ENCODE measurements around the gene ADGRE3. TPM values are rescaled to one million over a fixed set of nuclear protein-coding genes. Genes with fewer than 3 reads are reported as not detected.
A peak's percentile ranks its signal among the peaks of the same experiment; 100 is the strongest.

ADGRE3 gene
- not detected in 2 replicates for total RNA-seq (2014; rRNA removed; shearing (Covaris generic))
- not detected in 2 replicates for polyA plus RNA-seq (2015; cell fraction: cytosol; rRNA removed)
- not detected in 2 replicates for polyA plus RNA-seq (2015; cell fraction: nucleus; rRNA removed)

DNA sequence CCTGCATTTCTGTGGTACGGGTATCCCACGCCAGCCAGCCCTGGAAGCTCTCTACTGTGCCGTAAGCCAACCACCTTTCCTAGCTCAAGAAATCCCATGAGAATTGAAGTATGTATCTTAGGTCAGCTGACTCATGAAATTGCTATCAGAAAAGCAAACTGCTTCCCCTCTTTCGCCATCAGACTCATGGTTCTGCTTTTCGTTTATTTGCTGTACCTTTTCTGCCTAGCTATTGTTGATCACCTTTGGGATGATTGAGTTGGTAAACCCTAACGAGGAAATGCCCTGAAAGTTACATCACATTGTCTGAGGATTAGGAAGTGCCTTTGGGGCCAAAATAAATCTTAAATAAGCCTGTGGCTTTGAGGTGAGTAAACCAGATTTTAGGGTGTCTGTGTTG lies at the start of gene ADGRE3:
Gene ADGRE3, minus strand, starts transcription at position 81 of the 400 bp plus-strand sequence. Its CDS starts 74 bp downstream, at position 7.
- no peak for DNase-seq (ENCODE audit: low read depth, low spot score)
- in situ Hi-C loops (cut with HindIII; ENCODE audit: low pct_unique_long_range_greater_than_20kb, low sequenced_read_pairs) = no loop called here

GRCh38 chr19:14722127-14722526 lies 47.5 kb upstream of the ADGRE3 start:
- in situ Hi-C loops (cut with HindIII; ENCODE audit: low pct_unique_long_range_greater_than_20kb, low sequenced_read_pairs) = no loop called here
- no peak for DNase-seq (ENCODE audit: low read depth, low spot score)

DNA sequence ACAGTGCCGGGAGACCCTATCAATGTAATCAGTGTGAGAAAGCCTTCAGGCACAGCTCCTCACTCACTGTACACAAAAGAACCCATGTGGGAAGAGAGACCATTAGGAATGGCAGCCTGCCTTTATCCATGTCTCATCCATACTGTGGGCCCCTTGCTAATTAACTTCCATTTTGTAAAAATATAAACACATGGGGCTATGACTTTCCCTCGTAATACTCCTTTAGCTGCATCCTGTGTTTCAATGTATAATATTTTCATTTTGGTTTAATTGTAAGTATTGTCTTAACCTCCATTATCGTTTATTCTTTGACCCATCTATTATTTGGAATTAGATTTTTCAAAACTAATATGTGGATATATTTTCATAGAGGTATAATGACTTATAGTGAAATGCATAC lies 44.5 kb upstream of the ADGRE3 start:
- in situ Hi-C loops (cut with HindIII; ENCODE audit: low pct_unique_long_range_greater_than_20kb, low sequenced_read_pairs) = no loop called here
- DNase-seq (ENCODE audit: low read depth, low spot score) = no peak

DNA sequence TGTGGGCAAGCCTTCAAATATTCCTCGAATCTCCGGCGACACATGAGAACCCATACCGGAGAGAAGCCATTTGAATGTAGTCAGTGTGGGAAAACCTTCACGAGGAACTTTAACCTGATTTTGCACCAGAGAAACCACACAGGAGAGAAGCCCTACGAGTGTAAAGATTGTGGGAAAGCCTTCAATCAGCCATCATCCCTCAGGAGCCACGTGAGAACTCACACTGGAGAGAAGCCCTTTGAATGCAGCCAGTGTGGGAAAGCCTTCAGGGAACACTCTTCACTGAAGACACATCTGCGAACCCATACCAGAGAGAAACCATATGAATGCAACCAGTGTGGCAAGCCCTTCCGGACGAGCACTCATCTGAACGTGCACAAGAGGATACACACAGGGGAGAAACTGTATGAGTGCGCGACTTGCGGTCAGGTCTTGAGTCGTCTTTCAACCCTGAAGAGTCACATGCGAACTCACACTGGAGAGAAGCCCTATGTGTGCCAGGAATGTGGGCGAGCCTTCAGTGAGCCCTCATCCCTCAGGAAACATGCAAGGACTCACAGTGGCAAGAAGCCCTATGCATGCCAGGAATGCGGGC lies 44.0 kb upstream of the ADGRE3 start:
- no peak for DNase-seq (ENCODE audit: low read depth, low spot score)
- in situ Hi-C loops (cut with HindIII; ENCODE audit: low pct_unique_long_range_greater_than_20kb, low sequenced_read_pairs) = no loop called here

DNA sequence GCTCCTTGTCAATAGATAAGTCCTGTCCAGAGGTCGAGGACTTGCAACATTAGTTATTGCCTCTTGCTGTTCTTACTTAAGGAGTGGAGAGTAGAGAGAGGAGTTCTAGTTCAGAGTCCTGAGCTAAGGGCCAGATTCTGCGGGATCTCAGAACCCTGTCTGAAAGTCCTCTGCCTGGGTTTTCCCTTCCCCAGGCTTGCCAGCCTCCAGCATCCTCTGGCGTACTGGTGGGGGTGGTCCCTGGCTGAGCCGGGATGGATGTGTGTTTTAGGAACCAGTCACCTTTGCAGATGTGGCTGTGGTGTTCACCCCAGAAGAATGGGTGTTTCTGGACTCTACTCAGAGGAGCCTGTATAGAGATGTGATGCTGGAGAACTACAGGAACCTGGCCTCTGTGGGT lies 41.2 kb upstream of the ADGRE3 start:
- no peak for DNase-seq (ENCODE audit: low read depth, low spot score)
- in situ Hi-C loops (cut with HindIII; ENCODE audit: low pct_unique_long_range_greater_than_20kb, low sequenced_read_pairs) = no loop called here

- DNase-seq (ENCODE audit: low read depth, low spot score) = no peak
- in situ Hi-C loops (cut with HindIII; ENCODE audit: low pct_unique_long_range_greater_than_20kb, low sequenced_read_pairs) = no loop called here
Observed at GRCh38 chr19:14704450-14704849, 29.8 kb upstream of the ADGRE3 start.

DNA sequence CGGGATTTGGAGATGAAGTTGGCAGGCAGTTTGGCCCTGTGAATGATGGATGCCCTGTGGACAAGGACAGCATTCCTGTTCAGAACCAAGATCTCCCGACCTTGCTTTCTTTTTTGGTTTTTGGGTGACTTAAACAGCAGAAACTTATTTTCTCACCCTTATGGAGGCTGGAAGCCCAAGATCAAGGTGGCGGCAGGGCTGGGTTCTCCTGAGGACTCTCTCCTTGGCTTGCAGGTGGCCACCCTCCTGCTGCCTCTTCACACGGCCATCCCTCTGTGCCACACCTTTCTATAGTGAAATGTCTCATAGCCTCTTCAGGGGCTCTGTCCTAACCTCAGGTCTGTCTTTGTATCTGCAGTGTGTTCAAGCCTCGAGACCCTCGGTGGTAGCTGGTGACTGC lies 29.2 kb upstream of the ADGRE3 start:
- DNase-seq (ENCODE audit: low read depth, low spot score) = no peak
- in situ Hi-C loops (cut with HindIII; ENCODE audit: low pct_unique_long_range_greater_than_20kb, low sequenced_read_pairs) = no loop called here

- DNase-seq (ENCODE audit: low read depth, low spot score) = no peak
- in situ Hi-C loops (cut with HindIII; ENCODE audit: low pct_unique_long_range_greater_than_20kb, low sequenced_read_pairs) = no loop called here
Observed at GRCh38 chr19:14700711-14701375, 26.2 kb upstream of the ADGRE3 start.

GRCh38 chr19:14699641-14700040 lies 25.0 kb upstream of the ADGRE3 start:
- in situ Hi-C loops (cut with HindIII; ENCODE audit: low pct_unique_long_range_greater_than_20kb, low sequenced_read_pairs) = no loop called here
- DNase-seq (ENCODE audit: low read depth, low spot score) = no peak

GRCh38 chr19:14695471-14695870 lies 20.8 kb upstream of the ADGRE3 start:
- in situ Hi-C loops (cut with HindIII; ENCODE audit: low pct_unique_long_range_greater_than_20kb, low sequenced_read_pairs) = no loop called here
- DNase-seq (ENCODE audit: low read depth, low spot score) = no peak

DNA sequence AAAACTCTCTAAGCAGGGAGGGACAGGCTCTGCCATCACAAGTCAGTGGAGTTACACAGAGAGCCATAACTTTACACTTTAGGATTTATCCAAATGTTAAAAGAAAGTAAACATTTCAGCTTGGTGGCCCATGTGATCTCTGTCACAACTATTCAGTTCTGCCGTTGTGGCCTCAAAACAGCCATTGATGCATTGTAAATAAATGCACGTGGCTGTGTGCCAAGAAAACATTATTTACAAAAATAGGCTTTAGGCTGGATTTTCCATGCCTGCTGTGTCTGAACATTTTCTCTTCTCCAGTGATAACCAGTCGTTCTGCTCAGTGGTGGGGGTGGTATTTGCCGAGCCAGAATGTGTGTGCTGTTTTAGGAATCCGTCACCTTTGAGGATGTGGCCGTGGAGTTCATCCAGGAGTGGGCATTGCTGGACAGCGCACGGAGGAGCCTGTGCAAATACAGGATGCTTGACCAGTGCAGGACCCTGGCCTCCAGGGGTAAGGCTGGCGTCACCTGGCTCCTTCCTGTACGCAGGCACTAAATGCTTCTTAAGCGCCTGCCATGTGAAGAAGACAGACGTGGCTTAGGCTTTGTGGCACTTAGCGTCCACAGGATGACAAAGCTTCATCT lies 20.1 kb upstream of the ADGRE3 start:
- no peak for DNase-seq (ENCODE audit: low read depth, low spot score)
- in situ Hi-C loops (cut with HindIII; ENCODE audit: low pct_unique_long_range_greater_than_20kb, low sequenced_read_pairs) = no loop called here

DNA sequence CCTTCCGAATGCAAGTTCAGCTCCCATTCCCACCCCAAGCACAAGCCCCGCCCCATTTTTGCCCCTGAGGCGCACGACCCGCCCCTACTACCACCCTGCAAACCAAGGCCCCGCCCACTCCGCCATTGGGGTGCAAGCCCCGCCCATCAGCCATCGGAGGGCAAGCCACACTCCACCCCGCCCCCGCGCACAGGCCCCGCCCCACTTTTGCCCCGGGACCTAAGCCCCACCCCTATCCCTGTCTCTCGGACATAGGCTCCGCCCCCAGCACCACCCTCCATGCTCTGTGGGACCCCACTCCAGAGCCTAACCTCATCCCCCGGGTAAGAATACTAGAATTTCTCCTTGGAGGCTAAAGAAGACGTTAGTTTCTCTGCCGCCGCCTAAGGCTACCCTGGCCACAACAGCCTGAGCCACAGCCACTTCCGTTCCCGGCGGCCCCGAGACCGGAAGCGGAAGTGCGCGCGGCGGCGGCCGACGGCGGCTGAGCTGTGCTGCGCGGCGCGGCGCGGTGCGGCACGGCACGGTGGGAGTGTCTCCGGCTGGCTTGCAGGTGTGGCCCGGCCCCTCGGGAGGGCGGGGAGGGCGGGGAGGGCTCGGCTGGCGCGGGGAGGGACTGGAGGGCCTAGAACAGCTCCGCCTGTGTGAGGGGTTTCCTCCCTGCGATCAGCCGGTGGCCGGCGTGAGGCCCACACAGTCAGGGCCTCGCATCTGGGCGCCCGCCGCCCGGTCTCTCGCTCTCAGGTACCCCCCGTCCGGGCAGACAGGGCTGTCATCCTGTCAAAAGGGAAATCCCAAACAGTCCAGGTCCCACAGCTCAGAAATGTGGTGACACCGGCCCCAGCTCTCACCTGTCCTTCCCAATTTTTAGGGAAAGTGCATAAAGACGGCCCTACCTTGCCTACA lies 15.2 kb upstream of the ADGRE3 start, which contains the start of gene ZNF333:
Gene ZNF333, plus strand, starts transcription at position 451 of the 906 bp plus-strand sequence. CDS start 3,444 bp downstream, outside the sequence.
- peak; percentile 89 for DNase-seq (ENCODE audit: low read depth, low spot score)
- in situ Hi-C loops (cut with HindIII; ENCODE audit: low pct_unique_long_range_greater_than_20kb, low sequenced_read_pairs) = no loop called here

DNA sequence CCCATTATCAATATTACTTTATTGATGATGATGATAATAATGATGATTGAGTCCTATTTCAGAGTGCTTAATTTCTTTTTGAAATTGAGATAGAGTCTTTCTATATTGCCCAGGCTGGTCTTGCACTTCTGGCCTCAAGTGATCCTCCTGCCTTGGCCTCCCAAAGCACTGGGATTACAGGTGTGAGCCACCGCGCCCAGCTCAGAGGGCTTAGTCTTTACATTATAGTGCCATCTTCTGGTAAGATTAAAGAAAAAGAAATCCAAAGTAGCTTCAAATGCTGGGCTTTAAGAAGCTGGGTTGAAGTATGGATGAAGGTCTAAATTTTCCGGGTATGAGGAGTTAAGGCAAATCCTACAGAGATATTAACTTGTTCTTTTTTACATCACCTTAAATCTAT lies 11.8 kb upstream of the ADGRE3 start:
- in situ Hi-C loops (cut with HindIII; ENCODE audit: low pct_unique_long_range_greater_than_20kb, low sequenced_read_pairs) = no loop called here
- DNase-seq (ENCODE audit: low read depth, low spot score) = peak; percentile 48

GRCh38 chr19:14683439-14683838 lies 8.8 kb upstream of the ADGRE3 start:
- no peak for DNase-seq (ENCODE audit: low read depth, low spot score)
- in situ Hi-C loops (cut with HindIII; ENCODE audit: low pct_unique_long_range_greater_than_20kb, low sequenced_read_pairs) = no loop called here

DNA sequence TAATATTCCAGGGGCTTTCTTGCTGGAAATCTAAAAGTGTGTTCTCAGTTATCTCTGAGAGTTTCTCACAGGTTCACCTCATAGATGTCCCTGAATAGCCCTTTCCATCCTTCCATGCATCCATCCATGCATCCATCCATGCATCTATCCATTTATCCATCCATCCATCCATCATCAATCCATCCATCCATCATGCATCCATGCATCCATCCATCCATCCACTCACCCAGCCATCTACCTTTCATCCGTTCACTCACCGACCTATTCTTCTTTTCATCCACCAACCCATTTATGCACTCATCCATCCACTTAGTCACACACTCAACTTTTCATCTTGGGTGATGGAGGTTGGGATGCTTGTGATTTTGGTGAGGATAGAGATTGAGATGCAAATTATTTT lies 7.4 kb upstream of the ADGRE3 start:
- in situ Hi-C loops (cut with HindIII; ENCODE audit: low pct_unique_long_range_greater_than_20kb, low sequenced_read_pairs) = no loop called here
- no peak for DNase-seq (ENCODE audit: low read depth, low spot score)

- DNase-seq (ENCODE audit: low read depth, low spot score) = no peak
- in situ Hi-C loops (cut with HindIII; ENCODE audit: low pct_unique_long_range_greater_than_20kb, low sequenced_read_pairs) = no loop called here
Observed at GRCh38 chr19:14678199-14678598, 3.6 kb upstream of the ADGRE3 start.

DNA sequence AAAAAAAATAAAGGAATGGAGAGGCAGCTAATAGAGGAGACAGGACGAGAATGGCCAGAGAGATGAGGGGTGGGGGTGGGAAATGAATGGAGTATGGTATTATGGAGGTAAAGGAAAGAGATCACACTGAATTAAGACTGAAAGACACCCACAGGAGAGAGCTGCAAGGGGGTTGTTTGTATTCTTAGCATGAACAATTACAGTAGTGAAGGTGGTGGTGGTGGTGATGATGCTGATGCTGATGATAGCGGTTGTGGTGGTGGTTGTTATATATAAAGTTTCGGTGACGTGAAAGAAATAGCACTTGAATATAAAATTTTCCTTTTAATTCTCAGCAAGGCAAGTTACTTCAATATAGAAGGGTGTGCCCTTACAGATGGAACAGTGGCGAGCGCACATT lies 2.8 kb upstream of the ADGRE3 start:
- in situ Hi-C loops (cut with HindIII; ENCODE audit: low pct_unique_long_range_greater_than_20kb, low sequenced_read_pairs) = no loop called here
- DNase-seq (ENCODE audit: low read depth, low spot score) = no peak

DNA sequence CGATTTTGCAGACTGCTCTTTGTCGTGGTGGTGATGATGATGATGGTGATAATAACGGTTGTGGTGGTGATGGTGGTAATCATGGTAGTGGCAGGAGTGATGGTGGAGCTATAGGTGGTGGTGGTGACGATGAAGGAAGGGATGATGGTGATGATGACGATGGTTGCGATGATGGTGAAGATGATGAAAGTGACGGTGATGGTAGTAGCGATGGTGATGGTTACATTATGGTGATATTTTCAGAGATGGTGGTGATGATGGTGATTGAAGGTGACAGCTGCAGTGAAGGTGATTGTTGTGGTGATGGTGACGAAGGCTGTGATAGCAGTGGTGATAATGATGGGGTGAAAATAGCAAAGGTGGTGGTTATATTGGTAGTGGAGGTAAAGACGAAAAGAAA lies 2.1 kb upstream of the ADGRE3 start:
- in situ Hi-C loops (cut with HindIII; ENCODE audit: low pct_unique_long_range_greater_than_20kb, low sequenced_read_pairs) = no loop called here
- DNase-seq (ENCODE audit: low read depth, low spot score) = no peak
